NB4 (cell line): ENCODE results near the gene MECP2.

ENCODE experiments used
- DNase-seq: peaks from one replicate; pipeline ENCODE4 v3.0.0; 2010; ENCODE audit warnings: low read depth
- H3K4me3 ChIP-seq: one replicate; pipeline ENCODE4 v1.5.1; 2011; ENCODE audit warnings: mild to moderate bottlenecking, low read depth, low read length, moderate library complexity
- CTCF ChIP-seq: IDR thresholded peaks from one replicate; pipeline ENCODE4 v1.5.1; 2012; ENCODE audit warnings: low read depth, low read length
- MAX ChIP-seq: IDR thresholded peaks from 2 replicates; pipeline ENCODE4 v1.6.1; 2011; ENCODE audit warnings: low read depth, low read length
- MYC ChIP-seq: IDR thresholded peaks from 2 replicates; pipeline ENCODE4 v1.6.1; 2011; ENCODE audit warnings: low read depth, low read length
- POLR2A ChIP-seq: IDR thresholded peaks from 2 replicates; pipeline ENCODE4 v1.6.1; 2011; ENCODE audit warnings: mild to moderate bottlenecking; ENCODE audit not compliant: insufficient read length; ENCODE audit errors: extremely low read depth

Gene MECP2

GRCh38 chrX:154117566-154117965 lies 20.0 kb upstream of the MECP2 start:
- TF ChIP-seq MYC (no peak), MAX (no peak), CTCF (no peak), POLR2A (no peak)
- no peak for DNase-seq
- no peak overlapping the region for H3K4me3 ChIP-seq

- DNase-seq, result no peak
- no peak overlapping the region for H3K4me3 ChIP-seq
- TF ChIP-seq MAX (no peak), POLR2A (no peak), MYC (no peak), CTCF (no peak)
These were observed 19.1 kb upstream of the MECP2 start for GRCh38 chrX:154116426-154117211.

- TF ChIP-seq MYC, result no peak
- TF ChIP-seq CTCF, result no peak
- TF ChIP-seq MAX, result no peak
- TF ChIP-seq POLR2A, result no peak
- no peak overlapping the region for H3K4me3 ChIP-seq
- DNase-seq, result no peak
These were observed 18.2 kb upstream of the MECP2 start for GRCh38 chrX:154115750-154116149.

- TF ChIP-seq CTCF (no peak), MYC (no peak), MAX (no peak), POLR2A (no peak)
- H3K4me3 ChIP-seq, result no peak overlapping the region
These were observed 17.6 kb upstream of the MECP2 start for GRCh38 chrX:154115071-154115470.

GRCh38 chrX:154114652-154115051 lies 17.1 kb upstream of the MECP2 start:
- H3K4me3 ChIP-seq, result no peak overlapping the region
- TF ChIP-seq MAX (no peak), MYC (no peak), CTCF (no peak), POLR2A (no peak)
- no peak for DNase-seq

More at GRCh38 chrX:154115071-154115470, 17.6 kb upstream of the MECP2 start:
- no peak for DNase-seq
